CD4-positive, alpha-beta T cell (primary cell): Measurements from ENCODE around the gene ZSCAN2. TPM values are rescaled to one million over a fixed set of nuclear protein-coding genes. Genes with fewer than 3 reads are reported as not detected.

Source experiments
- ATAC-seq: fragments of 200-7000 bp; cut with Tn5 transposase; one replicate; pipeline ENCODE4 v1.10.0; 2022; ENCODE audit warnings: mild to moderate bottlenecking; ENCODE audit not compliant: poor library complexity
- CTCF ChIA-PET: fragments of 350-600 bp; sonication (Branson Sonifier 250); formaldehyde crosslinking; loops from one replicate; lab custom pipeline; 2021; ENCODE audit warnings: antibody characterized with exemption, inconsistent platforms; lab: Charles Lee
- POLR2A ChIA-PET: fragments of 350-600 bp; sonication (Branson Sonifier 250); formaldehyde crosslinking; loops from one replicate; lab custom pipeline; 2021; ENCODE audit warnings: antibody characterized with exemption, inconsistent platforms; lab: Charles Lee
- DNase-seq, 14 experiments: peaks; one replicate each; pipeline ENCODE4 v3.0.0-alpha.2; 2013 to 2020; ENCODE audit warnings: mixed read lengths in 2 of 14
- H3K27ac ChIP-seq, 2 donors: one replicate each; pipeline versions ENCODE4 v1.5.1 to v1.7.0; 2013; ENCODE audit warnings: low read length in 2 of 2, low read depth in 1 of 2, mild to moderate bottlenecking in 1 of 2
- H3K27me3 ChIP-seq, 2 experiments: 1 replicate in 1 of 2; 2 replicates in 1 of 2; pipeline versions ENCODE4 v1.6.1 to v1.7.0; 2013; ENCODE audit warnings: low read length in 2 of 2, control low read depth in 1 of 2, mild to moderate bottlenecking in 1 of 2, moderate library complexity in 1 of 2; ENCODE audit not compliant: insufficient read depth in 2 of 2, control insufficient read depth in 1 of 2
- H3K36me3 ChIP-seq: one replicate; pipeline ENCODE4 v1.6.1; 2013; ENCODE audit warnings: low read length, control low read depth; ENCODE audit not compliant: insufficient read depth
- H3K4me1 ChIP-seq: one replicate; pipeline ENCODE4 v1.6.1; 2013; ENCODE audit warnings: low read length, control low read depth; ENCODE audit not compliant: insufficient read depth
- H3K4me3 ChIP-seq: one replicate; pipeline ENCODE4 v1.5.1; 2013; ENCODE audit warnings: mild to moderate bottlenecking, low read length, moderate library complexity
- H3K9me3 ChIP-seq, 2 experiments: 1 replicate in 1 of 2; 2 replicates in 1 of 2; pipeline versions ENCODE4 v1.6.1 to v1.7.0; 2013; ENCODE audit warnings: low read length in 2 of 2, mild to moderate bottlenecking in 2 of 2, control low read depth in 1 of 2, moderate library complexity in 1 of 2; ENCODE audit not compliant: control insufficient read depth in 1 of 2, insufficient read depth in 1 of 2
- H3K27ac Mint-ChIP-seq: one replicate; pipeline ENCODE4 v1.8.0; 2020; ENCODE audit warnings: mixed read lengths
- H3K27me3 Mint-ChIP-seq: one replicate; pipeline ENCODE4 v1.8.0; 2021; ENCODE audit warnings: mixed read lengths
- H3K36me3 Mint-ChIP-seq: one replicate; pipeline ENCODE4 v1.8.0; 2021; ENCODE audit warnings: low read depth, mixed read lengths
- H3K4me1 Mint-ChIP-seq: one replicate; pipeline ENCODE4 v1.8.0; 2021; ENCODE audit warnings: low read depth, mixed read lengths
- H3K4me3 Mint-ChIP-seq: one replicate; pipeline ENCODE4 v1.8.0; 2020; ENCODE audit warnings: mild to moderate bottlenecking, mixed read lengths
- H3K9me3 Mint-ChIP-seq: one replicate; pipeline ENCODE4 v1.8.0; 2020; ENCODE audit warnings: mixed read lengths
- intact Hi-C, 2 experiments: fragments of 100-400 bp; cut with DNase I in 1 of 2; cut with micrococcal nuclease in 1 of 2; formaldehyde crosslinking; loops; one replicate each; pipeline versions ENCODE4 v1.15.1 to v1.9.0; 2023 to 2025; cut with DNase I, micrococcal nuclease
- total RNA-seq, 174 experiments: library from RNA in 2 of 174; stranded (reverse) in 2 of 174; gene quantifications; one replicate each; pipeline ENCODE4 v1.2.3 and lab custom pipeline; 2021 to 2026
- TF ChIP-seq, protein P1 (sequence below): fragments of 200-600 bp; IDR thresholded peaks from one replicate; pipeline ENCODE4 v1.8.0; 2022; ENCODE audit warnings: antibody characterized with exemption, mild to moderate bottlenecking

The ZSCAN2 gene
- total RNA-seq, 2 experiments from 2014 or later = 3.8 to 5.0 TPM

DNA sequence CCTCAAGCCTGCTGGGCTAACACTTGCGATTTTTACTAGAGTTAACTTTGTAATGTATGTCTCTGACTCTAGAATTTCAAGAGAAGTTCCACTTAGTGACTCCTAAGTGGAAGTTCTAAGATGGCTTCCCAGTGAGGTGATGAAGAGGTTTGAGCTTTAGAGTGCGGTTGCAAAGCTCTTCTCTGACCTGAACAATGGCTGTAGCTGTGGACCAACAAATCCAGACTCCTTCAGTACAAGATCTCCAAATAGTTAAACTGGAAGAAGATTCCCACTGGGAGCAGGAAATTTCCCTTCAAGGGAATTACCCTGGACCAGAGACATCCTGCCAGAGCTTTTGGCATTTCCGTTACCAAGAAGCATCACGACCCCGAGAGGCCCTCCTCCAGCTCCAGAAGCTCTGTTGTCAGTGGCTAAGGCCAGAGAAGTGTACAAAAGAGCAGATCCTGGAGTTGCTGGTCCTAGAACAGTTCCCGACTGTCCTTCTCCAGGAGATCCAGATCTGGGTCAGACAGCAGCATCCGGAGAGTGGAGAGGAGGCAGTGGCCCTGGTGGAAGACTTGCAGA lies 31.0 kb downstream of the ZSCAN2 start:
- CTCF ChIA-PET = interaction anchor here (0.6 to 2.2 kb wide), 6 partner anchors 21 to 61 kb away, joined by 3 to 6 read pairs (median 4); partner anchors contain the start of gene WDR73
- no peaks in the 10 kb centered on the region for H3K9me3 ChIP-seq
- peaks cover 33% of the 10 kb centered on the region for H3K36me3 Mint-ChIP-seq
- peaks cover 43% of the 10 kb centered on the region for H3K4me1 Mint-ChIP-seq
- H3K4me3 ChIP-seq = peak overlapping the region; percentile 69
- POLR2A ChIA-PET = interaction anchor here (0.7 to 7.2 kb wide), 15 partner anchors 9 to 349 kb away, joined by 3 to 122 read pairs (median 6); partner anchors contain the start of genes NMB, SEC11A, WDR73 and ZSCAN2
- ATAC-seq (peak; percentile 4), DNase-seq (no peak)
- H3K4me3 Mint-ChIP-seq = peak overlapping the region; percentile 93
- TF ChIP-seq, protein P1, sequence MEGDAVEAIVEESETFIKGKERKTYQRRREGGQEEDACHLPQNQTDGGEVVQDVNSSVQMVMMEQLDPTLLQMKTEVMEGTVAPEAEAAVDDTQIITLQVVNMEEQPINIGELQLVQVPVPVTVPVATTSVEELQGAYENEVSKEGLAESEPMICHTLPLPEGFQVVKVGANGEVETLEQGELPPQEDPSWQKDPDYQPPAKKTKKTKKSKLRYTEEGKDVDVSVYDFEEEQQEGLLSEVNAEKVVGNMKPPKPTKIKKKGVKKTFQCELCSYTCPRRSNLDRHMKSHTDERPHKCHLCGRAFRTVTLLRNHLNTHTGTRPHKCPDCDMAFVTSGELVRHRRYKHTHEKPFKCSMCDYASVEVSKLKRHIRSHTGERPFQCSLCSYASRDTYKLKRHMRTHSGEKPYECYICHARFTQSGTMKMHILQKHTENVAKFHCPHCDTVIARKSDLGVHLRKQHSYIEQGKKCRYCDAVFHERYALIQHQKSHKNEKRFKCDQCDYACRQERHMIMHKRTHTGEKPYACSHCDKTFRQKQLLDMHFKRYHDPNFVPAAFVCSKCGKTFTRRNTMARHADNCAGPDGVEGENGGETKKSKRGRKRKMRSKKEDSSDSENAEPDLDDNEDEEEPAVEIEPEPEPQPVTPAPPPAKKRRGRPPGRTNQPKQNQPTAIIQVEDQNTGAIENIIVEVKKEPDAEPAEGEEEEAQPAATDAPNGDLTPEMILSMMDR = no peak
- no peaks in the 10 kb centered on the region for H3K27me3 Mint-ChIP-seq
- intact Hi-C loops = loop anchor here (1.0 to 10.0 kb wide), 4 partner anchors 21 to 353 kb away; partner anchors contain the start of genes PDE8A (in 1 of the 2) and WDR73 (in 1 of the 2)
- no peaks in the 10 kb centered on the region for H3K9me3 Mint-ChIP-seq
- H3K36me3 ChIP-seq = no peaks in the 10 kb centered on the region
- H3K27me3 ChIP-seq = no peaks in the 10 kb centered on the region
- H3K27ac Mint-ChIP-seq = peak overlapping the region; percentile 92
- H3K27ac ChIP-seq = peak overlapping the region; percentile 68 to 72
- H3K4me1 ChIP-seq = peaks cover 39% of the 10 kb centered on the region

DNA sequence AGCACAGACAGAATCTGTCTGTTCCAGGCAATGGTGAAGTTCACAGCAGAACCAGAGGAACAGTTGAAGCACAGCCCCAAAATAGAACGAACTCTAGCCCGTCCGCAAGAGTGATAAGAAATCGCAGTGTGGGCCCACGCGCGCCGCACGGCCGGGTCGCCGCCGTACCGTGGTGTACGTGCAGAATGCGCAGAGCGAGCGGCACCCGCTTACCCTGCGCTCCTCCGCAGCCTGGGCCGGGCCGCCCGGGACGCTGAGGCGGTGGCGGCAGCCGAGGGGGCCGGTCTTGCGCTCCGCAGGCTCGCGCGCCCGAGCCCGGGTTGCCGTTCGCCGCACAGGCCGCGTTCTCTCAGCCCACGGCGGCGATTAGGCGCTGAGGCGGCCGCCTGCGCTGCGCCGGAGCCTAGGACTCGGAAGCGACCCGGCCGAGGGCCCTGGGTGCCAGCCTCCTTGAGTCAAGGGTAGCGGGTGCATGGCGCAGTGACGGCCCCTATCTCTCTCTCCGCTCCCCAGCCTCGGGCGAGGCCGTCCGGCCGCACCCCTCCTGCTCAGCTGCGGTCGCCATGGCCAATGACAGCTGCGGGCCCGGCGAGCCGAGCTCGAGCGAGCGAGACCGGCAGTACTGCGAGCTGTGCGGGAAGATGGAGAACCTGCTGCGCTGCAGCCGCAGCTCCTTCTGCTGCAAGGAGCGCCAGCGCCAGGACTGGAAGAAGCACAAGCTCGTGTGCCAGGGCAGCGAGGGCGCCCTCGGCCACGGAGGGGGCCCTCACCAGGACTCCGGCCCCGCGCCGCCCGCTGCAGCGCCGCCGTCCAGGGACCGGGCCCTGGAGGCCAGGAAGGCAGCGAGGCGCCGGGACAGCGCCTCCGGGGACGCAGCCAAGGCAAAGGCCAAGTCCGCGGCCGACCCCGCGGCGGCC lies 32.8 kb downstream of the ZSCAN2 start:
- DNase-seq (peak; percentile 43 to 85 (median 60)), ATAC-seq (peak; percentile 41)
- Histone ChIP-seq H3K4me3 (peak overlapping the region; percentile 69), H3K9me3 (no peaks in the 10 kb centered on the region), H3K4me1 (peaks cover 41% of the 10 kb centered on the region), H3K27me3 (no peaks in the 10 kb centered on the region), H3K36me3 (peaks cover 16% of the 10 kb centered on the region), H3K27ac (peak overlapping the region; percentile 29 to 61)
- POLR2A ChIA-PET = interaction anchor here (0.7 to 7.2 kb wide), 10 partner anchors 20 to 348 kb away, joined by 3 to 122 read pairs (median 6); partner anchors contain the start of genes NMB, PDE8A, SEC11A and WDR73
- CTCF ChIA-PET = interaction anchor here (1.0 to 2.5 kb wide), 3 partner anchors 20 to 62 kb away, joined by 3 to 11 read pairs (median 4); partner anchors contain the start of gene WDR73
- Mint-ChIP-seq H3K4me3 (peak overlapping the region; percentile 96), H3K27me3 (no peaks in the 10 kb centered on the region), H3K27ac (peak overlapping the region; percentile 92), H3K4me1 (peaks cover 52% of the 10 kb centered on the region), H3K36me3 (peaks cover 49% of the 10 kb centered on the region), H3K9me3 (no peaks in the 10 kb centered on the region)
- TF ChIP-seq, protein P1 = no peak
- intact Hi-C loops = loop anchor here (1.0 to 10.0 kb wide), 3 partner anchors 19 to 351 kb away; partner anchors contain the start of gene PDE8A (in 1 of the 2)
